ENCODE data around the gene ME3. TPM values are rescaled to one million over a fixed set of nuclear protein-coding genes. Genes with fewer than 3 reads are reported as not detected.

Gene ME3
- total RNA-seq, 1 experiment from 2014 or later: 1.8 TPM

DNA sequence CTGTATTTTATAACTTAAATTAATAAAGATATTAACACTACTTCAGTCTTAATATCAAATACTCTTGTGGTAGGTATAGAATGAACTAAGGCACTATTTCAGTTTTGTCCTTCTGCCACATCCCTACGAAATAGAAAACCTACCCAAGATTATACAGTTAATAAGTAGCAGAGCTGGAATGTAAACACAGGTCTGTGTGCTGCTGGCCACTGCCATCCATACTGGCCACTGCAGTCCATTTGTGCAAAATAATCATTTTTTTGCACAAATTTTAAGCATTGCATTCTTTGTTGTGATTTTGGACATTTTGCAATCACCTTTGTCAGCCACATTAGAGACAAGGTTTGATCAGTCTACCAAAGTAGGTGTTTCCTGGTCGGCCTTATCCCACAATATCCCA lies 91.9 kb downstream of the ME3 start (continued):
- TF ChIP-seq, protein P1, sequence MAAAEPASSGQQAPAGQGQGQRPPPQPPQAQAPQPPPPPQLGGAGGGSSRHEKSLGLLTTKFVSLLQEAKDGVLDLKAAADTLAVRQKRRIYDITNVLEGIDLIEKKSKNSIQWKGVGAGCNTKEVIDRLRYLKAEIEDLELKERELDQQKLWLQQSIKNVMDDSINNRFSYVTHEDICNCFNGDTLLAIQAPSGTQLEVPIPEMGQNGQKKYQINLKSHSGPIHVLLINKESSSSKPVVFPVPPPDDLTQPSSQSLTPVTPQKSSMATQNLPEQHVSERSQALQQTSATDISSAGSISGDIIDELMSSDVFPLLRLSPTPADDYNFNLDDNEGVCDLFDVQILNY (CRISPR knock-in tag; IDR thresholded peaks at IDR 0.05): no peak
- TF ChIP-seq ATF1 (CRISPR knock-in tag; IDR thresholded peaks at IDR 0.05): no peak
- TF ChIP-seq, protein P2, sequence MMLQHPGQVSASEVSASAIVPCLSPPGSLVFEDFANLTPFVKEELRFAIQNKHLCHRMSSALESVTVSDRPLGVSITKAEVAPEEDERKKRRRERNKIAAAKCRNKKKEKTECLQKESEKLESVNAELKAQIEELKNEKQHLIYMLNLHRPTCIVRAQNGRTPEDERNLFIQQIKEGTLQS (CRISPR knock-in tag; conservative IDR thresholded peaks at IDR 0.05): no peak

DNA sequence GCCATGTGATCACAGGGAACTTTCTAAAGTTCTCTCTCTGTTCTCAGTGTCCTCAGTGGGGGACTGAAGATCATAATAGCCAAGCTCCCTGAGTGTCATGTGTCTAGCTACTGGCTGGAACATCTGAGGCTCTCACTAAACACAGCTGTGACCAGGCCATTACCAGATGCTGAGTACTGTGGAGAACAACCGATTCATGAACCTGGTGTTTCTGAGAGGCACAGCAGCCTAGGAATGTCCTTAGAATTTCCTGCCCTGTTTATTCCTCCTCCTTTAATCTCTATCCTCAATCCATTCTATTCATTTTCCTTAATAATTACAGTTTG lies 93.0 kb downstream of the ME3 start:
- POLR2A ChIA-PET: no interaction called here
- ATAC-seq: no peak
- TF ChIP-seq FOXP1 (CRISPR knock-in tag; IDR thresholded peaks at IDR 0.05; ENCODE audit: borderline replicate concordance): no peak
- no peak for TF ChIP-seq NFYB (CRISPR knock-in tag; conservative IDR thresholded peaks at IDR 0.05; ENCODE audit: low read depth)
- TF ChIP-seq GTF2I (CRISPR knock-in tag; conservative IDR thresholded peaks at IDR 0.05): no peak
- TF ChIP-seq ZNF121 (CRISPR knock-in tag; IDR thresholded peaks at IDR 0.05): no peak
- TF ChIP-seq KAT7 (CRISPR knock-in tag; IDR thresholded peaks at IDR 0.05; ENCODE audit: borderline replicate concordance): no peak
- TF ChIP-seq, protein P3, sequence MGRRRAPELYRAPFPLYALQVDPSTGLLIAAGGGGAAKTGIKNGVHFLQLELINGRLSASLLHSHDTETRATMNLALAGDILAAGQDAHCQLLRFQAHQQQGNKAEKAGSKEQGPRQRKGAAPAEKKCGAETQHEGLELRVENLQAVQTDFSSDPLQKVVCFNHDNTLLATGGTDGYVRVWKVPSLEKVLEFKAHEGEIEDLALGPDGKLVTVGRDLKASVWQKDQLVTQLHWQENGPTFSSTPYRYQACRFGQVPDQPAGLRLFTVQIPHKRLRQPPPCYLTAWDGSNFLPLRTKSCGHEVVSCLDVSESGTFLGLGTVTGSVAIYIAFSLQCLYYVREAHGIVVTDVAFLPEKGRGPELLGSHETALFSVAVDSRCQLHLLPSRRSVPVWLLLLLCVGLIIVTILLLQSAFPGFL (CRISPR knock-in tag; IDR thresholded peaks at IDR 0.05; ENCODE audit: borderline replicate concordance): no peak
- H3K4me1 Mint-ChIP-seq: peaks cover 5% of the 10 kb centered on the region
- H3K27me3 Mint-ChIP-seq (ENCODE audit: low read depth): no peaks in the 10 kb centered on the region
- no peak for DNase-seq (ENCODE audit: low spot score)
- H3K9me3 Mint-ChIP-seq: no peaks in the 10 kb centered on the region
- H3K36me3 Mint-ChIP-seq: no peaks in the 10 kb centered on the region
- CTCF ChIA-PET: interaction anchor here (0.9 kb wide), 1 partner anchor 8 kb away, joined by 3 read pairs; no protein-coding TSS in a partner anchor
- no peak overlapping the region for H3K4me3 Mint-ChIP-seq
- H3K27ac Mint-ChIP-seq: no peak overlapping the region

DNA sequence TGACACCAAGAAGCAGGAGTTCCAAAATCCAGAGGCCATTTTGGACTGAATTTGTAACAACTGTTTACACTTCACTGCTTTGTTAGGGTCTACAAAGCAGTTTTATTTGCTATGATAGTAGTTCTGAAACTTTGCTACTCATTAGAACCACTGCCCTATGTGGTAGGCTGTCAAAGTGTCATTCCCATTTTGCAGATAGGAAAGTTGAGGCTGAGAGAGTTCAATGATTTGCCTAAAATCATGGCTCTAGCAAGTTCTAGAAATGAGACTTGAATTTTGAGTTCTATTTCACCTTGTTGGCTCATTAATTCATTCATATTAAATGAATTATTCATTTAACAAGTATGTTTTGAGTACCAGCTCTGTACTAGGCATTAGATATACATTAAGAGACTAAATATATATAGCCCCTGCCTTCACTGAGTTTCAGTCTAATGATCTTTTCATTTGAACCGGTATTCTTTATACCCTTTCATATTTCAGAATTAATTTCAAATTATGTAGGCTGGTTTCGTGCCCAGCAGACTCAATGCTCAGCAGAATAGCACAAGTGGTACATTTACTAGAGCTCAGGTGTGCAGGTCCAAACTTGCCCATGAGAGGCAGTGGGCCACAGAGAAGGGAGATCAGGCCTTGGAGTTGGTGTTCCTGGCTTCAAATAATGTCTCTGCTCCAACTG lies 93.5 kb downstream of the ME3 start:
- TF ChIP-seq, protein P4, sequence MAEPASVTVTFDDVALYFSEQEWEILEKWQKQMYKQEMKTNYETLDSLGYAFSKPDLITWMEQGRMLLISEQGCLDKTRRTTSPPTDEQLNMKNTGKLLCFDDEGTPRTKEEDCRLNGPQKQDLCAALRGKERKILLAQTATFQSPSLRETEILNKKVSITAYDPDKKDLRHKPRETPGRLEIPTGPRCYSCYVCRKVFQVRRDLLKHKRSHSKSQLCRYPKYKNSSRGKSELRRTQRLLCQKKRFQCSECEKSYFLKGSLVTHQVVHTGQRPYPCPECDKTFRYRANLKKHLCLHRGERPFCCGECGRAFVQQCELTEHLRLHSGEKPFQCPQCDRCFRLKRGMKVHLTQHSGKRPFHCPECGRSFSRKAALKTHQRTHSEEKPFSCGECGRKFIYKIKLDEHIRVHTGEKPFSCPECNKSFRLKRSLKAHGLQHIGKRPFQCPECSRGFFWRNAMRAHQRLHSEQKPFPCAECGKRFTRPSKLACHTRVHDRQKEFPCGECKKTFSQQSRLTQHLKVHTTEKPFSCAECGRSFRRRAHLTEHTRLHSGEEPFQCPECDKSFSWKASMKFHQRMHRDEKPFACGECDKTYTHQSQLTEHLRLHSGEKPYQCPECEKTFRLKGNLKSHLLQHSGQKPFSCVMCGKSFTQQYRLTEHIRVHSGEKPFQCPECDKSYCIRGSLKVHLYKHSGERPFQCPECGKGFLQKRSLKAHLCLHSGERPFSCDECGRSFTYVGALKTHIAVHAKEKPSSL (CRISPR knock-in tag; conservative IDR thresholded peaks at IDR 0.05): no peak
- TF ChIP-seq RORB (CRISPR knock-in tag; IDR thresholded peaks at IDR 0.05) (no peak), NFYB (CRISPR knock-in tag; conservative IDR thresholded peaks at IDR 0.05; ENCODE audit: low read depth) (no peak), TP53 (CRISPR knock-in tag; IDR thresholded peaks at IDR 0.05) (no peak)
- TF ChIP-seq, protein P5, sequence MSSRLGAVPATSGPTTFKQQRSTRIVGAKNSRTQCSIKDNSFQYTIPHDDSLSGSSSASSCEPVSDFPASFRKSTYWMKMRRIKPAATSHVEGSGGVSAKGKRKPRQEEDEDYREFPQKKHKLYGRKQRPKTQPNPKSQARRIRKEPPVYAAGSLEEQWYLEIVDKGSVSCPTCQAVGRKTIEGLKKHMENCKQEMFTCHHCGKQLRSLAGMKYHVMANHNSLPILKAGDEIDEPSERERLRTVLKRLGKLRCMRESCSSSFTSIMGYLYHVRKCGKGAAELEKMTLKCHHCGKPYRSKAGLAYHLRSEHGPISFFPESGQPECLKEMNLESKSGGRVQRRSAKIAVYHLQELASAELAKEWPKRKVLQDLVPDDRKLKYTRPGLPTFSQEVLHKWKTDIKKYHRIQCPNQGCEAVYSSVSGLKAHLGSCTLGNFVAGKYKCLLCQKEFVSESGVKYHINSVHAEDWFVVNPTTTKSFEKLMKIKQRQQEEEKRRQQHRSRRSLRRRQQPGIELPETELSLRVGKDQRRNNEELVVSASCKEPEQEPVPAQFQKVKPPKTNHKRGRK (CRISPR knock-in tag; IDR thresholded peaks at IDR 0.05; ENCODE audit: borderline replicate concordance): no peak
- Mint-ChIP-seq H3K27ac (no peak overlapping the region), H3K4me3 (no peak overlapping the region), H3K27me3 (ENCODE audit: low read depth) (no peaks in the 10 kb centered on the region), H3K4me1 (peaks cover 5% of the 10 kb centered on the region), H3K9me3 (no peaks in the 10 kb centered on the region), H3K36me3 (no peaks in the 10 kb centered on the region)
- POLR2A ChIA-PET: no interaction called here
- CTCF ChIA-PET: interaction anchor here (1.8 kb wide), 1 partner anchor 29 kb away, joined by 5 read pairs; no protein-coding TSS in a partner anchor
- ATAC-seq (no peak), DNase-seq (ENCODE audit: low spot score) (no peak)
